BLaER1 treated with 17β-estradiol and CSF1 and Interleukin-3, amounts not matched to agents 10 nM and 100 nM (cell line): ENCODE results near the gene GPR108.

Source experiments
- H3K27ac ChIP-seq, 11 experiments: shearing (Covaris generic); formaldehyde crosslinking; 2 replicates each; pipeline ENCODE4 v1.8.1; 2022
- H3K27me3 ChIP-seq, 11 experiments: shearing (Covaris generic); formaldehyde crosslinking; 2 replicates each; pipeline ENCODE4 v1.8.1; 2022
- H3K36me3 ChIP-seq, 11 experiments: shearing (Covaris generic); formaldehyde crosslinking; 2 replicates each; pipeline ENCODE4 v1.8.1; 2022
- H3K4me1 ChIP-seq, 10 experiments: shearing (Covaris generic); formaldehyde crosslinking; 2 replicates each; pipeline ENCODE4 v1.8.1; 2022
- H3K4me2 ChIP-seq, 11 experiments: shearing (Covaris generic); formaldehyde crosslinking; 2 replicates each; pipeline ENCODE4 v1.8.1; 2022
- H3K4me3 ChIP-seq, 10 experiments: shearing (Covaris generic); formaldehyde crosslinking; 2 replicates each; pipeline ENCODE4 v1.8.1; 2022
- H3K9ac ChIP-seq, 11 experiments: shearing (Covaris generic); formaldehyde crosslinking; 2 replicates each; pipeline ENCODE4 v1.8.1; 2022
- H3K9me3 ChIP-seq, 11 experiments: shearing (Covaris generic); formaldehyde crosslinking; replicated peaks in 1 of 11; 2 replicates each; pipeline ENCODE4 v1.8.1; 2022
- H4K20me1 ChIP-seq, 11 experiments: shearing (Covaris generic); formaldehyde crosslinking; 2 replicates each; pipeline ENCODE4 v1.8.1; 2022
- Cebpa-rat ChIP-seq, 11 experiments: shearing (Covaris generic); IDR thresholded peaks; 2 replicates each; pipeline ENCODE4 v1.8.1; 2022

GPR108 gene

GRCh38 chr19:6743714-6744380 lies 6.5 kb upstream of the GPR108 start:
- no peak overlapping the region for H3K4me2 ChIP-seq
- H3K4me1 ChIP-seq, result peaks cover 14 to 34% (median 26%) of the 10 kb centered on the region in 10 experiments
- no peaks in the 10 kb centered on the region for H3K9me3 ChIP-seq
- peaks cover 0 to 51% (median 3%) of the 10 kb centered on the region in 11 experiments; a peak in 8 of 22 replicates for H4K20me1 ChIP-seq
- peaks cover 47 to 69% (median 62%) of the 10 kb centered on the region in 11 experiments for H3K36me3 ChIP-seq
- no peak overlapping the region for H3K4me3 ChIP-seq
- H3K27ac ChIP-seq, result no peak overlapping the region
- H3K27me3 ChIP-seq, result no peaks in the 10 kb centered on the region
- no peak for TF ChIP-seq Cebpa-rat (IDR thresholded peaks at IDR 0.05)
- H3K9ac ChIP-seq, result peak overlapping the region in 1 of 11 experiments; percentile 7; a peak in 1 of 22 replicates

- H3K9me3 ChIP-seq, result no peaks in the 10 kb centered on the region
- no peak overlapping the region for H3K9ac ChIP-seq
- no peak overlapping the region for H3K4me3 ChIP-seq
- peaks cover 22 to 35% (median 29%) of the 10 kb centered on the region in 10 experiments for H3K4me1 ChIP-seq
- peaks cover 0 to 46% (median 3%) of the 10 kb centered on the region in 11 experiments; a peak in 8 of 22 replicates for H4K20me1 ChIP-seq
- H3K27me3 ChIP-seq, result no peaks in the 10 kb centered on the region
- TF ChIP-seq Cebpa-rat (IDR thresholded peaks at IDR 0.05), result no peak
- H3K27ac ChIP-seq, result no peak overlapping the region
- H3K36me3 ChIP-seq, result peaks cover 42 to 61% (median 54%) of the 10 kb centered on the region in 11 experiments
- H3K4me2 ChIP-seq, result no peak overlapping the region
Measured at GRCh38 chr19:6743066-6743465, 5.7 kb upstream of the GPR108 start.

DNA sequence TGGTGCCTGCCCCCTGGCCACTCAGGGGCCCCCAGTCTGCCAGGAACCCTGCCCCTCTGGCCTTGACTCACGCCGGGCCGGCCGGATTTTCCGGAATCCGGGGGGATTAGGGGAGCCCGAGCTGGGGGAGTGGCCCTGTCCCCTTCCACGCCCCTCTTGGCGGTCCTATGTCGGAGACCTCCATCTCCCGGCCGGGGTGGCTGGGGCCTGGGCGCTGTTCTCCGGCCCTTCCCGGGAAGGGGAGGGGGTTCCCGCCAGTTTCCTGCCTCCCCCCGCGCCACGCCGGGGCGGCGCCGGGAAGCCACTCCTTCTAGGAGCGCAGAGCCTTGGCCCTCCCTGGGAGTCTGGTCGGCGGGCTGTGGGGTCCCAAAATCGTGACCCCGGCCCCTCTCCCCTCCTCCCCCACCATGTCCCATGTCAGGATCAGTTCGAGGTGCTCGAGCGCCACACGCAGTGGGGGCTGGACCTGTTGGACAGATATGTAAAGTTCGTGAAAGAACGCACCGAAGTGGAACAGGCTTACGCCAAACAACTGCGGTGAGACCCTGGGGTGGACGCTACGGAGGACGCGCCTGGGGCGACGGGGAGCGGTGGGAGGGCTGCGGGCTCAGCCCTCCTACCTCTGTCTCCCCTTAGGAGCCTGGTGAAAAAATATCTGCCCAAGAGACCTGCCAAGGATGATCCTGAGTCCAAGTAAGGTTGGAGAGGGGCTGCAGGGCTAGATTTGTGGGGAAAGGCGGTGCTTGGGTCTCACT lies 3.4 kb upstream of the GPR108 start:
- peaks cover 30 to 46% (median 38%) of the 10 kb centered on the region in 10 experiments for H3K4me1 ChIP-seq
- no peaks in the 10 kb centered on the region for H3K27me3 ChIP-seq
- peak overlapping the region; percentile 72 to 98 (median 85) for H3K4me3 ChIP-seq
- peak overlapping the region; percentile 91 to 100 (median 99) for H3K4me2 ChIP-seq
- H4K20me1 ChIP-seq, result peaks cover 0 to 46% (median 5%) of the 10 kb centered on the region in 11 experiments; a peak in 9 of 22 replicates
- H3K27ac ChIP-seq, result peak overlapping the region; percentile 56 to 82 (median 70)
- no peak for TF ChIP-seq Cebpa-rat (IDR thresholded peaks at IDR 0.05)
- no peaks in the 10 kb centered on the region for H3K9me3 ChIP-seq
- H3K36me3 ChIP-seq, result peaks cover 23 to 39% (median 32%) of the 10 kb centered on the region in 11 experiments
- H3K9ac ChIP-seq, result peak overlapping the region; percentile 69 to 89 (median 84)

DNA sequence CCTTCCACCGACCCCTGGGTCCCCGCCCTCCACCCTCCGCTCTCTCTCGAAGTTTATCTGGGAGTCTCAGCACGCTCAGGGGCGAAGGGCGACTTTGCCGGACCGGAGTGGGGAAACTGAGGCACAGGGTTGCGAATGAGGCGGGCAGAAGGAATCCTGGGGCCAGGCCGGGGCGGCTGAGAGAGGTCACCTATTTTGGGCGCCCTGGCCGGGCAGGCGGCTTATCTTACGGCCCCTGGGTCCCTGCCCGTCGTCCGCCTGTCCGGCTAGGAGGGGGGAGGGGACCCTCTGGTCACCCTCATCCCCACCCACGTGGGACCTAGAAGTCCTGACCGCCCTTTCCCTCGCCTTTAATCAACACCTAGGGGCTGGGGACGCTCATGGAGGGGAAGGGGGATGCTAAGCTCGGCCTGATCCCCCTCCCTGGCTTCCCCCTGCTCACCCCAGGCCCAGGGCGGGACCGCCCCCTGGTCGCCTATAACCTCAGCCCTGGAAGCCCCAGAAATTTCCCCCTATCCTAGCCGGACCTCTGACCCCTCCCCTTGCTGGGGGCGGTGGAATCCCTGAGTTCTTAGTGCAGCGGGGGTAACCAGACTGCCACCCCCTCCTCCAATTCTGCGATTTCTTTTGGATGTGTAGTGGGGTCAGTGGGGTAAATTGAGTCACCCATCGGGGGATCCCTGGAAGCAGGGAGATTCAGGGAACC lies 2.7 kb upstream of the GPR108 start:
- H4K20me1 ChIP-seq, result peaks cover 0 to 49% (median 5%) of the 10 kb centered on the region in 11 experiments; a peak in 9 of 22 replicates
- H3K9me3 ChIP-seq, result no peaks in the 10 kb centered on the region
- H3K4me1 ChIP-seq, result peaks cover 36 to 53% (median 45%) of the 10 kb centered on the region in 10 experiments
- H3K36me3 ChIP-seq, result peaks cover 20 to 34% (median 27%) of the 10 kb centered on the region in 11 experiments
- H3K9ac ChIP-seq, result peak overlapping the region; percentile 69 to 89 (median 84)
- peak overlapping the region; percentile 72 to 98 (median 85) for H3K4me3 ChIP-seq
- peak overlapping the region; percentile 91 to 100 (median 99) for H3K4me2 ChIP-seq
- H3K27ac ChIP-seq, result peak overlapping the region; percentile 56 to 82 (median 70)
- TF ChIP-seq Cebpa-rat (IDR thresholded peaks at IDR 0.05), result no peak
- no peaks in the 10 kb centered on the region for H3K27me3 ChIP-seq

DNA sequence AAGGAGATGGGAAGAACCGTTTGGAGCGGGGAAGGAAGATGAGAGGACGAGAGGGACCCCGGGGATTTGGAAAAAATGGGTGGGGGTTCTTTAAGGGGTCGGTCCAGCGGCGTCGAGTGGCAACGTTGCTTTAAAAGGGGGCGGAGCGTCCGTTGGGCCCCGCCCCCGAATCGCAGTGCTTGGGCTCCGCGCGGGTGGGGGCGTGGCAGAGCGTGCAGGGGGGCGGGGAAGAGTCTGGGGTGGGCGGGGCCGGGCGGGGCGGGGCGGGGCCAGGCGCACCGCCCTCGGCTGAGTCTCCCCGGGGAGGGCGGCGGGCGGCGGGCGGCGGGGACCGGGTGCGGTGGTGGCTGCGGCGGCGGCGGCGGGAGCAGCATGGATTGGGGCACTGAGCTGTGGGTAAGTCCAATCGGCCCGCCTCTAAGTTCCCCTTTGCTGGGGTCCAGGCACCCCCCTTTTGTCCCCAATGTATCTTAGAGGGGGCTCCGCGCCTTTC lies 2.1 kb upstream of the GPR108 start, which contains the start of gene TRIP10:
TSS of gene TRIP10 (plus strand) at position 291 of the 493 bp plus-strand sequence. CDS start at position 373, 82 bp downstream.
- Histone ChIP-seq H3K27ac (peak within 1 kb of the TSS; percentile 63 to 98 (median 79)), H3K27me3 (no peaks in the 10 kb centered on the region), H3K4me3 (peak within 1 kb of the TSS; percentile 72 to 98 (median 85)), H3K4me2 (peak within 1 kb of the TSS; percentile 91 to 100 (median 99)), H4K20me1 (peaks cover 0 to 43% (median 5%) of the 10 kb centered on the region in 11 experiments; a peak in 9 of 22 replicates), H3K9me3 (no peaks in the 10 kb centered on the region), H3K9ac (peak within 1 kb of the TSS; percentile 69 to 89 (median 84)), H3K4me1 (peaks cover 36 to 53% (median 46%) of the 10 kb centered on the region in 10 experiments), H3K36me3 (peaks cover 14 to 33% (median 22%) of the 10 kb centered on the region in 11 experiments)
- no peak for TF ChIP-seq Cebpa-rat (IDR thresholded peaks at IDR 0.05)

GRCh38 chr19:6738787-6739389 lies 1.5 kb upstream of the GPR108 start:
- peaks cover 36 to 53% (median 46%) of the 10 kb centered on the region in 10 experiments for H3K4me1 ChIP-seq
- H3K4me2 ChIP-seq, result peak overlapping the region; percentile 79 to 97 (median 95)
- H3K27ac ChIP-seq, result peak overlapping the region; percentile 61 to 98 (median 79); a peak in 21 of 22 replicates
- H3K4me3 ChIP-seq, result peak overlapping the region; percentile 32 to 60 (median 48); a peak in 19 of 20 replicates
- no peak for TF ChIP-seq Cebpa-rat (IDR thresholded peaks at IDR 0.05)
- peaks cover 9 to 33% (median 21%) of the 10 kb centered on the region in 11 experiments for H3K36me3 ChIP-seq
- H3K9me3 ChIP-seq, result no peaks in the 10 kb centered on the region
- H3K27me3 ChIP-seq, result no peaks in the 10 kb centered on the region
- peak overlapping the region; percentile 52 to 76 (median 67) for H3K9ac ChIP-seq
- H4K20me1 ChIP-seq, result peaks cover 0 to 39% (median 5%) of the 10 kb centered on the region in 11 experiments; a peak in 9 of 22 replicates

- peak overlapping the region; percentile 79 to 97 (median 95) for H3K4me2 ChIP-seq
- peak in 4 of 11 experiments; percentile 17 to 67 (median 49); a peak in 4 of 22 replicates for TF ChIP-seq Cebpa-rat (IDR thresholded peaks at IDR 0.05)
- peak overlapping the region in 7 of 10 experiments; percentile 11 to 60 (median 50); a peak in 11 of 20 replicates for H3K4me3 ChIP-seq
- H3K36me3 ChIP-seq, result peaks cover 5 to 33% (median 22%) of the 10 kb centered on the region in 11 experiments; a peak in 20 of 22 replicates
- H3K27ac ChIP-seq, result peak overlapping the region; percentile 61 to 98 (median 79)
- H3K9ac ChIP-seq, result peak overlapping the region; percentile 52 to 76 (median 67); a peak in 21 of 22 replicates
- H3K9me3 ChIP-seq, result no peaks in the 10 kb centered on the region
- peaks cover 36 to 53% (median 46%) of the 10 kb centered on the region in 10 experiments for H3K4me1 ChIP-seq
- H3K27me3 ChIP-seq, result no peaks in the 10 kb centered on the region
- H4K20me1 ChIP-seq, result peaks cover 0 to 40% (median 5%) of the 10 kb centered on the region in 11 experiments; a peak in 9 of 22 replicates
Measured at GRCh38 chr19:6737873-6738786, 750 bp upstream of the GPR108 start.
